Myocyte (in vitro differentiated cells): Measurements from ENCODE around the gene PABPN1L. TPM values are rescaled to one million over a fixed set of nuclear protein-coding genes. Genes with fewer than 3 reads are reported as not detected.
"Not testable (repeated sequence)": the region's sequence is repeated elsewhere in the genome, so short reads cannot be mapped to it uniquely, and the experiment has no call there.

Experiments
- DNase-seq: peaks from one replicate; pipeline ENCODE4 v3.0.0-alpha.2; 2012; ENCODE audit warnings: low read depth
- total RNA-seq: library from RNA; depleted of rRNA; stranded (reverse); fragments of >200 nt; gene quantifications from 2 replicates; pipeline ENCODE4 v1.2.3, GENCODE V29; 2014

PABPN1L gene
- total RNA-seq, 1 donor from 2014 or later = 0.11 TPM

DNA sequence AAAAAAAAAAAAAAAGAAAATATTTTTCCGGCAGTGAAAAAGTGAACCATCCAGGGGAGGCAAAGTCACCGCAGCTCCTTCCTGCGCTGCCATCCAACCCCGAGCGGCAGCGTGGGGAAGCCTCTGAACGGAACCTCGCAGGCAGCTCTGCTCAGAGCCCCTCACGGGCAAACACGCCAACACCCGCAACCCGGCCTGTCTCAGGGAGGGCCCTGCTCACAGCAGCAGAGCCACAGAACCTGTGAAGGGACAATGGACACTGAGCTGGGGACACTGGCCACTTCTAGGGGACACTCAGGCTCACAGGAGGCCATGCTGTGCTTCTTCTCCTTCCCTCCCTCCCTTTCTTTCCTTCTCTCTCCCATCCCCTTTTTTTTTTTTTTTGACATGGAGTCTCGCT lies 33.4 kb downstream of the PABPN1L start:
- no peak for DNase-seq

DNA sequence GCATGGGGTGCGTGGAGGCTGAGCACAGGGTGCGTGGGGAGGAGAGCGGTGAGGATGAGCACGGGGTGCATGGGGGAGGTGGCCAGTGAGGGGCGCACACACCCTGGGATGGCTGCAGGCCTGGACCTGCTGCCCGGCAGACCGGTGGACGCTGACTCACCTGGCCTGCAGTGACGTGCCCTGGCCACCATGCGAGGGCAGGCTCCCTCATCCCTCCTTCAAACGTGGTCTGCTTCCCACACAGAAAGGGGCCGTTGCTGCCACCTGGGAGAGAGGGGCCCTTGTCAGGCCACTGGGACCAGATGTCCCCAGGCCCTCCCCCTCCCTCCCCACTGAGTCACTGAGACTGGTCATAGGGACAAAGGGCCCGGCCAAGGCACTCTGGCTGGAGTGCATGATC lies 34.6 kb downstream of the PABPN1L start:
- no peak for DNase-seq

DNA sequence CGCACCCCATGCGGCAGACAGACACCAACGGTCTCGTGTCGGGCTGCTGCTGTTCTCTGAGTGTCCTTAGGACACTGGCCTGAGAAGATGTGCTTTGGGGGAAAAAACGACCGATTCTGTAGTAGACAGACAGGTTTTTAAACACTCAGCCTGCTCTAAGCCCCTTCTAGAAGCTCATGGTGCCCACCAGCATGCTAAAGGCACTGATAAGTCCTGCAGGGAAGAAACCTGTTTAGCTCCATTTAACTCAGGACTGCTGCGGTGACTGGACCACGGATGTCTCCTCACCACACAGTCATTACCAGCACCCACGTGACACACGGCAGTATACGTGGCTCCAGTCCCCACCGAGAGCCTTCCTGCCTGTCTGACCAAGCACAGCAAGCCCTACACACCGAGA lies 35.7 kb downstream of the PABPN1L start:
- DNase-seq = no peak

DNA sequence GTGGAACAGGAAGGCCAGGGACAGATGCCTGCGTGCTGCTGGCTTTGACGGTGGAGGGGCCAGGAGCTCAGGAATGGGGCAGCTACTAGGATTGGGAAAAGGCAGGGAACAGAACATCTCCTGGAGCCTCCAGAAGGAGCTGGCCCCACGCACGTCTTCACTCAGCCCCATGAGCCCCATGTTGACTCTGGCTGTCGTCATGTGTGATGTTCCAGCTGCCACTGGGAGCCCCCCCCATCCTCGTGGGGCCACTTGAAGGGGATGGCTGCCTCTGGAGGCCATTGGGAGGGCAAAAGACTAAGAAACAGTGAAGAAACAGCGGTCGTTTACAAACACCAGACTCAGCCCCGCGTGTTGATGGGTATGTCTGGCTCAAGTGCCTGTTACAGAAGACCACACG lies 36.2 kb downstream of the PABPN1L start:
- DNase-seq = no peak

DNA sequence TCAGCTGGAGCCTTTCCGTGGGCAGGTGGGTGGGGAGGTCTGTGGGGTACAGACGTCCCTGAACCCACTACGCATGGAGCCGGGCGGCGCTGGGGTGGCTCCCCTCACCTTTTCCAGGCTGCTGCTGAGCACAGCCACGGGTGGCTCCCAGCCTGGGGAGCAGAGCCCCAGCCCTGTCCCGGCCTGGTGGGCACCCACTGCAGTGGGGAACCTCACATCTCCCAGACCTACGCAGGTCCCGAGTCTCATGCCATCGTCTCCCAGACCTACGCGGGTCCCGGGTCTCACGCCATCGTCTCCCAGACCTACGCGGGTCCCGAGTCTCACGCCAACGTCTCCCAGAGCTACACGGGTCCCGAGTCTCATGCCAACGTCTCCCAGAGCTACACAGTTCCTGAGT lies 37.7 kb downstream of the PABPN1L start:
- DNase-seq = no peak

DNA sequence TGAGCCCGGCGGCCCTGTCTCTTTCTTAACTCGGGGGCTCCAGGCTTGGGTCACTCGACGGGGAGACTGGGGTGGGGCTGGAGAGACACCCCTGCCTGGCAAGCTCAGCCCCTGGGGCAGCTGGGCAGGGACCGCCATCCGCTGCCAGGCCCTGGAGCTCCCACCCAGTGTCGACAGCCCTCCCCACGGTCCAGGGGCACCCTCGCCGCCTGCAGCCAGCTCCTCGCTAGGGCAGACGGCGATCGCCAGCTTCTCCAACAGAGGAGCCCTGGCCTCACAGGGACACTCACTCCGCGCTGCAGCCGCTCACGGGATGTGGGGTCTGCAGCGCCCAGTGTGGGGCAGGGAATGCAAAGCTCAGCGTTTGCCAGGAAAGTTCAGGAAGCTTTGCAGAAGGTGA lies 38.7 kb downstream of the PABPN1L start:
- DNase-seq = no peak

DNA sequence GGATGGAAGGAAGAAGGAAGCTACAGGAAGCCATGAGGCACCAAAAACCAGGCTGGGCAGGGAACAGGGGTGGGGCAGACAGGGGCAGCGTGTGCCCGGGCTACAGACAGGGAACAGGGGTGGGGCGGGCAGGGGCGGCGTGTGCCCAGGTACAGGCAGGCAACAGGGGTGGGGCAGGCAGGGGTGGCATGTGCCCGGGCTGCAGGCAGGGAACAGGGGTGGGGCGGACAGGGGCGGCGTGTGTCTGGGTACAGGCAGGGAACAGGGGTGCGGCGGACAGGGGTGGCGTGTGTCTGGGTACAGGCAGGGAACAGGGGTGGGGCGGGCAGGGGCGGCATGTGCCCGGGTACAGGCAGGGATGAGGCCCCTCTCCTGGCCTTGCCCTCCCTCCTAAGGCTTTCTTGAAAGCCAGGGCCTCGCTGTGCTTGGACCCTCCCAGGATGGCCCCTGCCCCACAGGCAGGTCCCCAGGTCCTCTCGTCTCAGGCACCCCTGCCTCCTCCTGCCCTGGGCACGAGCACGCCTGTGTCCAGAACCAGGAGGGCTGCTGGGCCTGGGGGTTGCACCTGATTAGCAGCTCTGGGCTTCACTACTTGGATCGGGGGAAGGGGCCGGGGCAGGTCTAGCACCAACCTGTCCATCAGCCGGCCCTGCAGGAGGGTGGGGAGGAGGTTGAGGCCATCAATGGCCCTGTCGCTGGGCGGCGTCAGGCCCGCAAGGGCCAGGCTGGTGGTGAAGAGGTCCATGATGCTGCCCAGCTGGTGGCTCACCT lies 40.2 kb downstream of the PABPN1L start:
- DNase-seq = no peak

DNA sequence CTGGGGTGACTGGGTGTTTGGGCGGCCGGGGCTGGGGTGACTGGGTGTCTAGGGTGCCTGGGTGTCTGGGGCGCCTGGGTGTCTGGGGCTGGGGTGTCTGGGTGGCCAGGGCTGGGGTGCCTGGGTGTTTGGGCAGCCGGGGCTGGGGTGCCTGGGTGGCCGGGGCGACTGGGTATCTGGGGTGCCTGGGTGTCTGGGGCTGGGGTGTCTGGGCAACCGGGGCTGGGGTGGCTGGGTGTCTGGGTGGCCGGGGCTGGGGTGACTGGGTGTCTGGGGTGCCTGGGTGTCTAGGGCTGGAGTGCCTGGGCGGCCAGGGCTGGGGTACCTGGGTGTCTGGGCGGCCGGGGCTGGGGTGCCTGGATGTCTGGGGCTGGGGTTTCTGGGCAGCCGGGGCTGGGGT lies 41.3 kb downstream of the PABPN1L start:
- no peak for DNase-seq

DNA sequence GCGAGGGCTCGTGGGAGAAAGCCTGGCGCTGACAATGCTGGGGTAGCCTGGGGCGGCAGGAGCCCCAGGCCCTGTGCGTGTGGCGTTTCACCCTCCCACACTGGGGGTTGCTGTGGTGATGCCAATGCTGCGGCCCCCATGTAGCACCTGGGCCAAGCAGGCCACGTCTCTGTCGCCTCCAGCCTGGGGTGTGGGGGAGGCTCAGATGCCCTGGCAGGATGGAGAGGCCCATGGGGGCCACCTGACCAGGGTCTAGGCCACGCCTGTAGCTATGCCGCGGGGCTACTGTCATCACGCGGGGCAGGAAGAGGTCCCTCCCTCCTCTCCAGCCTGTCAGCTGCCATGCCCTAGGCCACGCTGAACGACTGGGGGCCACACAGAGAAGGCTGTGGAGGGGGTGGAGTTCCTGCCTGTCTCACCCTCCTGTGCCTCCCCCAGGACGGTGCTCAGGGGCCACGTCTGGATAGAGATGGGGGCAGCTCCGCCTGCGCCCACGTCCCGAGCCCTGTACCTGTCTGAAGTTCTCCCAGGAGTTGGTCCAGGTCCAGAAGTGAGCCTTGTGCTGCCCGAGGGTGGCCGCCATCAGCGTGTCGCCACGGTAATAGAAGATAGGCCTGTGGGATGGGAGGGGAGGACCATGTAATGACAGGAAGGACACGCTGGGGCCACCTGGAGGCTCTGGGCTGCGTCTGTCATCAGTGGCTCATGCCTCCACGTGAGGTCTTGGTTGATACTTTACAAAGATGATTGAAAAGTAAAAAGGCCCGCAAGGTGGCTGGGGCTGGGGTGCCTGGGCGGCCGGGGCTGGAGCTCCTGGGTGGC lies 42.0 kb downstream of the PABPN1L start:
- DNase-seq = no peak

DNA sequence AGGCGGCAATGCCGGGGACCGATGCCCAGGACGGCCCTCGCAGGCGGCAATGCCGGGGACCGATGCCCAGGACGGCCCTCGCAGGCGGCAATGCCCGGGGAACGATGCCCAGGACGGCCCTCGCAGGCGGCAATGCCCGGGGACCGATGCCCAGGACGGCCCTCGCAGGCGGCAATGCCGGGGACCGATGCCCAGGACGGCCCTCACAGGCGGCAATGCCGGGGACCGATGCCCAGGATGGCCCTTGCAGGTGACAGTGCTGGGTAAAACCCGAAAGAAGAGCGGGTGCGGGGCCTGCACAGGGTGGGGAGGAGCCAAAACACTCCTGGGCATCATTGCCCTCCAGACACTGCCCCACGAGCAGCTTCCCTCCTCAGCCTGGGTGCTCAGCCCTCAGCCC lies 42.8 kb downstream of the PABPN1L start:
- DNase-seq = not testable (repeated sequence)

DNA sequence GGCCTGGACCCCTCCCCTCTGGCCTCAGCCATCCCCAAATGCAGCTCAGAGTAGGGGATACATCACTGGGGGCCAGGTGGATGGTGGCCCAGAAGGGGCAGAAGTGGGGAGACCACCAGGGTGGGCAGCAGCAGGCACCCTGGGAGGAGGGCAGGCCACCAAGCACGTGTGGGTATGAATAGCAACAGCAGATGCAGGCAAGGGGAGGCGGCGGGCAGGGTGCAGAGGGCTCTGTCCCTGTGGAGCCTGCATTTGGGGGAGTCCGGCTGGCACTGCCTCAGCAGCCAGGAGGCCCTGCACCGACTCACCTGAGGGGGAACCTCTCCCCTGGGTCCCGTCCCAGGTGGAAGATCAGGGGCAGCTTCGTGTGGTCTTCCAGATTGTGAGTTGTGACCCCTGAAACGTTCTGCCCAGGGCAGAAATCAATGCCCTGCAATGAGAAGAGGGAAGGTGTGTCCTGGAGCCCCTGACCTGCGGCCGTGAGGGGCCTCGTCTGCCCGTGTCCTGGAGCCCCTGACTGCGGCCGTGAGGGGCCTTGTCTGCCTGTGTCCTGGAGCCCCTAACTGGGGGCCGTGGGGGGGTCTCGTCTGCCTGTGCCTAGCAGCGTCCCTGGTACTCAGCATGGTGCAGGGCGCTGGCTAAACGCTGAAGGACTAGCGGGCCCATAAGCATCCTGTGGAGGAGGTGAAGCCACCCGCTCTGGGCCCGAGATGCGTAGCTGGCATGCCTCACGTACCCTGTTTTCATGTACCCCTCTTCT lies 44.0 kb downstream of the PABPN1L start:
- DNase-seq = no peak

DNA sequence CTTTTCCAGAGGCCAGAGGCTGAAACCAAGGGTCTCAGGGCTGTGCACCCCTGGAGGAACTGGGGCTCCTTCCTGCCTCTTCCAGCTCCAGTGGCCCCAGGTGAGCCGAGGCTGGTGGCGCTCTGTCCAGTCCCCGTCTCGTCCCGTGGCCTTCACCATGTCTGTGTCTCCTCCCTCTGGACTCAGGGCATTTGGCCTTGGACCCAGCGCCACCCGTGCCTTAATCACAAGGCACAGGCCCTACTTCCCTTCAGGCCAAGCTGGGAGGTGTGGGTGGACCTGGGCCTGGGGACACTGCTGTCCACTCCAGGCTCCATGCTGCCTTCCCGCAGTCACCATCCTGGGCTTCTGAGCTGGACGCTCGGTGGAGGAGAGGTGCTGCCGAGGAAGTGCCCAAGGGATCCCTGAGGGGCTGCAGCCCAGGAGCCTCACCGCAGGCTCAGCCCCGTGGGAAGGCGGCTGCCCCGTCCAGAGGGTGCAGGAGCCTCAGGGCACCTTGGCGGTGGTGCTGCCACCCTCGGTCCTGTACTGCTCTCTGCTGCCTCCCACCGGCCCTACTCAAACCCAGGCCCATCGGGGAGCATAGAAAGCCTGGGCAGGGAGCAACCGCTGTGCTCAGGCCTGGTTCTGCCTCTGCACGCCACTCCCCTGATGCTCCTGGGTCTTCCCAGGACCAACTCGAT lies 45.2 kb downstream of the PABPN1L start:
- DNase-seq = no peak

DNA sequence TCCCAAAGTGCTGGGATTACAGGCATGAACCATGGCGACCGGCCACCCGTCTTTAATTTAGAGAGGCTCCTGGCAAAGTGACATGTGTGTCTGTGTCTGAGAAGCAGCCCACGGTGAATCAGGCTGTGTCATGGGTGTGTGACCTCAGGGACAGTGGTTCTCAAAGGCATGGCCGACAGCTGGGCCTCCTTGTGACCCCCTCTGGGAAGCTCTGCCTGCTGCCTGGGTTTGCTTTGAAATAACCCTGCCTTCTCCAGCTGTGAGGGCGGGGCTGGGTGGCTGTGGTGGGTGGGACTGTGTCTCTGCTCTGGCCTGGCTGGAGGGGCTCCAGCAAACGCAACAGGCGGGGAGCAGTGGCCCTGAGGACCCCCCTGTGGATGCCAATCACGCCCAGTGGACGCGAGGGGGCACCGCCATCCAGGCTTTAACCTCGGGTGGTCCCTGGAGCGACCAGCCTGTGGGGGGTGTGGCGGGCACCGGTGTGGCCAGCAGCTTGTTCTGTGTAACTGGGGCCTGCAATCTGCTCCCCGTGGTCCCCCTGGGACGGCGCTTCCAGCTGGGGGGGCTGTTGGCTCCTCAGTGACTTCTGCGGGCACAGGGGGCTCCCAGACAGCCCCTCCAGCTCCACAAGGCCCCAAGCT lies 46.0 kb downstream of the PABPN1L start:
- DNase-seq = peak; percentile 80

DNA sequence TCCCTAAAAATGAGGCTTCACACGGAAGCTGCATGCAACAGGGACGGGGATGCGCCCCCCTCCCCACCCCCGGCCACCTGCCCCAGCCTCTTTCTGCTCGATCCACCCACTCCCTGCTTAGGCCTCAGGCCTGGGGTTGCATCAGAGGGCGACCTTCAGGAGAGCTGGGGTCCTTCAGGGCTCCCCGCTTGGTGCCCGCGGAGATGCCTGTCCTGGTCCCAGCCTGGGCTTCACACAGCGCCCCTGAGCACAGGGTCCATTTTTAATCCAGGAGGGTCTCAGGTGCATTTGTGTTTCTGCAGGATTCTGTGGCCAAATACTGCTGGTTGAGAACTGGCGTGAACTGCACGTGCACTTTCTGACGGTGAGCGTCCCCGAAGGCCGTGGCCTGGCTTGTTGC lies 47.3 kb downstream of the PABPN1L start:
- no peak for DNase-seq

DNA sequence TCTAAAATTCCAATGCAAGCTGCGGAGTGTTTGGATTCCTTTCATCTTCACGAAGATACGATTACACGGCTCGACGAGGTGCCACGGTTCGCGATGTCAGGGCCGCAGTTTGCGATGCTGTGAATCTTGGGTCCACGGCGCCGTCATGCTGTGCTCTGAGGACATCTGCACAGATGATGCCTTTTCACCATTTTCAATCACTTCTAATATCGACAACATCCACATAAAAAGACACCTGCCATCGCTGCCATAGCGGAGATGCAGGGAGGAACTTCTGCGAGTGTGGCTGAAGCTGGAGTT lies 47.9 kb downstream of the PABPN1L start:
- DNase-seq = no peak

DNA sequence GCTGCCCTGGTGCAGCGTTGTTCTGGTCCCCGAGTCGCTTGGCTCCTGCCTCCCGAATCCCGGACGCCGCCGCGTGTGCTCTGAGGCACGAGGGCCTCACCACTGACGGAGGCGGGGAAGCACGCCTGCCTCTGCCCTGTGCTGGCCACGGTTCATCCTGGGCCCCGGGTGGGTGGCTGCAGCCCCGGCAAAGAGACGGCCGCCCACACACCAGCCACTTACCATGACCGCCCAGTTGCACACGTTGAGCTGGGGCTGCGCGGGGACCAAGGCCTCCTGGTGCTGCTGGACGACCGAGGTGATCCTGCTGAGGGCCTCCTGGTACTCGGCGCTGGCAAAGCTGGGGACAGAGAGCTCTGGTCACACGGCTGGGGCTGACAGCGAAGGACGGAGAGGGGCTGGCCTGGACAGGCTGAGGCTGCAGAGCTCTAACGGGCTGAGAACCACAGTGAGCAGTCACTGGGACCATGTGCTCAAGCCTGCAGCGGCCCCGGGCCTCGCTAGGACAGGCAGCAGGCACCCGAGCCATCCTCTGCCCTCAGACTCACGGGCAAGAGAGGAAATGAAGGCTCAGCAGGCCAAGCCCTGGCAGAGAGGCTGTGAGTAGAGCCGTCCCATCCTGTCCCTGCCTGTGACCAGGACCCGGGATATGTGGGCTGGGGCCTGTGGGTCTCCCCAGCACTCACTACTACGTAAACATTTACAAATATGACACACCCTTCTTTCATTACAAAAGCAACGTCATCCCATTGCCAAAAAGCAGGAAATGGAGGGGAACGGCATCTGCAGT lies 48.5 kb downstream of the PABPN1L start:
- no peak for DNase-seq

DNA sequence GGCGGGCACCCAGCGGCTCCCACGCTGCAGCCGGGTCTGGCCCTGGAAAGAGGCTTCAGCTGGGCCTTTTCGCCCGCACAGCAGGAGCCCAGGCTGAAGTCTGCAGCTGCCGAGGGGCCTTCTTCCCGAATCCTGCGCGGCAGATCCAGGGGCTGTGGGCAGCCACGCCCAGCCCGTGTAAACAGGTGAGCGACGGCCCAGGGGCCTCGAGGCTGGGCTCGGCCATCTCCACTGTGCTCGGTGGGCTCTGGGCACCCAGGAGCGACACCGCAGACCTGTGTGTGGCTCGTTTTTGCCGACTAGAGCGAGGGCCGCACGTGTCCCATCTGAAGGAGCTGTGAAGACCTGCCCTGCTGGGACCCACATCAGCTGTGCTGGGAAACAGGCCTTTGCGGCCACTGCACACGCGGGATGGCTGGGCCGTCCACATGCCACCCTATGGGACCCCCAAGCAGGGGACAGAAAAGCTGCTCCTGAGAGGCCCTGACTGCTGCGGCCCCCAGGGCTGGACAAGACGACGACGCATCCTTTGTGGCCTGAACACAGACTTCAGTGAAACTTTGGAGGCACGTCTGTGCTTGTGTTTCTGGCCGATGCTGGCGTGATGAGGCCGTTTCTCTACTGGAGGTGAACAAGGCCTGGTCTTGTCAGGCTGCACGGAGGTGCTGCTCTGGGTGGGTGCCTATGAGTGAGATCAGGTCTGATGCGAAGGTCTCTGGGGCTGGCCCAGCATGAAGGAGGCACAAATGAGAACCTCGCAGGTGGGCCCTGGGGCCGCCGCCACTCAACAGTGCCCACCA lies 49.5 kb downstream of the PABPN1L start:
- DNase-seq = no peak

DNA sequence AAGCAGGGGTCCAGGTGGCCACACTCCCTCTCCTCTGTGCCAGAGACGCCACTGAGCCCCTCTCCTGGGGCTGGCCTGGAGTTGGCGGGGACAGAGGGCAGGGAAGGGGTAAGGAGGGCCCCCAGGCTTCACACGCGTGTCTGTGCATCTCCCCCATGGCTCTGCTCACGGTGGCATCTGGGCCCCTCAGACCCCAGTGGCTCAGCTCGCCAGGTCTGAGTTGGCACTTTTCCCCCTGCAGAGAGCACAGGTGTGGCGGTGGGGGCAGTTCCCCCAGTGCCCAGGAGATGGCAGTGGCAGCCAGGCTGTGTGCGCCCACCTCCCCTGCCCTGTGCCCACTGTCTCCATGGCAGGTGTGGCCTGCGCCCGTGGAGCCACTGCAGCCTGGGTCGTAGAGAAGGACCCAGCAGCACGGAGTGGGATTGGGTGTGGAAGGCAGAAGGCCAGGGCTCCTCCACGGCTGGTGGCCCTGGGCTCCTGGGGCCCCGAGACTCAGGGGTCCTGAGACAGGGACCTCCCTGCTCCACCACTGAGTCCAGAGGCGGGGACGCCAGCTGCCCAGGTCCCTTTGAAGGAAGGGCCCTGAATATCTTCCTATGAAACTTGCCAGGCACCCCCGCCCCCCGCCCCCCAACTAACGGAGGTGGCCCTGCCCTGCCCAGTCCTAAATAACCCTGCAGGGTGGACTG lies 50.4 kb downstream of the PABPN1L start:
- DNase-seq = peak; percentile 48

DNA sequence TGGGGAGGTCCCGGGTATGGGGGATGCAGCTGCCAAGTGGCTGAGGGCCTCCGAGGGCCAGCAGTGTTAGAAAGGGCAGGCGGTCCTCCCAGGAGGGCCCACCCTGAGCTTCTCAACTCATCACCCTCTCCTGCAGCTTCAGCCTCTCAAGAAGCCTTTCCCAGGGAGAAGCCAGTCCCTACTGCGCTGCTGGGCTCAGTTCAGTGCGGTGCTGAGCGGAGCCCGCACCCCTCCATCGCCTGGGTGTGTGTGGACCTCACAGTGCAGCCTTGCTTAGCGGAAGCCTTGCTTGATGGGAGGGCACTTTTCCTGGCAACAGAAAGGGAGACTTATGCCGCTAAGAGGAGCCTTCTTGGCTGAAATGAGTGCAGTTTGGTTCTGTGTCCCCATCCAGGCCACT lies 51.2 kb downstream of the PABPN1L start:
- DNase-seq = no peak
